Measurements from ENCODE around the gene CDH15.

The CDH15 gene

DNA sequence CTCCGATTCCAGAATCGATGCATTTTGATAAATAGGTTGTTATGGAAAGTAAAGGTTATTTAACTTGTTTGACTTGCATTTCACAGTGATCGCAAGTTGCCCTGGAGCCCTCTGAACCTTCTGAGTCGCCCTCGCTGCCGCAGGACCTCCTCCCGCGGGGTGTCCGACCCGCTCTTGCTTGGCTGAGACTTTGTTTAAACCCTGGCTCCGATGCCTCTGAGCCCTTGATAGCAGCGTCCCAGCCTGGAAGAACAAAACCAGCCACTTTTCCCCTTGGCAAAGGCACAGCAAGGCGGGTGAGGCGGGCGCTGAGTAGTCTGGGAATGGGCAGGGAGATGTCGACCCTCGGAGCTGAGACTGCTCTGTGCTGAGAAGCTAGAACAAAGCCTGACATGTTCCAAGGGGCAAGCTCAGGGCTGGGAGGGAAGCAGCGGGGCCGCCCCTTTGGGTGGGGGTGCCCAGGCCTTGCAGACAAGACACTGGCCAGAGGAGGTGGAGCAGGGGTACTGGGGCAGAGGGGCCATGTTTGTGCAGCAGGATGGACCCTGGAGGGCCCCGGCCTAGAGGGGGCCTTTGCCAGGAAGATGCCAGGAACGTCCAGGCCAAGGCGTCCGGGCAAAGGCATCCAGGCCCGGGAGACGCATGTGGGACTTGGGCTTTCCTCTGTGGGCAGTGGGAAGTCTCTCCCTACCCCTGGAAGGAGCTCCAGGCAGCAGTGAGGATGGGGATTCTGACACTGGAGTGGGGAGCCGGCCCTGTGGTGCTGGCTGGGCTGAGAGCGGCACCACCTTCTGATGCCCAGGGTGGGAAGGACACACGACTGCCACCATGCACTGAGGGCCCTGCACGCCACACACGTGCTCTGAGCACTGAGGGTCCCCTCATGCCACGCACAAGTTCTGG lies 30.3 kb upstream of the CDH15 start:
- DNase-seq (ENCODE audit: low read depth), result no peak

DNA sequence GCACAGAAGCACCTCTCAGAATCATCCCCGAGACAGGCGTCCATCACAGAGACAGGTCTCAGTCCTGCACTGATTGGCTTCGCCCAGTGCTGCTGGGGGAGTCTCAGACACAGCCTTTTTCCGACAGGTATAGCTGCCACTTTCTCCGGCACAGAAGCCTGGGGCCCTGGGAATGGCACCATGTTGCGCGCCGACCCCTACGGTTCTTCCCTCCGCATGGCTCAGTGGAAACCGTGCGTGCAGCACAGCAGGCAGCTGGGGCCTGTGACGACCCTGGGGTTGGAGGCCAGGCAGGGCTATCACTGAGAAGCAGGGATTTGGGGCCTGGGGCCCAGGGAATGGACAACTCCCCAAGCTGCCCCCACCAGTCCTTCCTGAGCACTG lies 29.7 kb upstream of the CDH15 start:
- no peak for DNase-seq (ENCODE audit: low read depth)

DNA sequence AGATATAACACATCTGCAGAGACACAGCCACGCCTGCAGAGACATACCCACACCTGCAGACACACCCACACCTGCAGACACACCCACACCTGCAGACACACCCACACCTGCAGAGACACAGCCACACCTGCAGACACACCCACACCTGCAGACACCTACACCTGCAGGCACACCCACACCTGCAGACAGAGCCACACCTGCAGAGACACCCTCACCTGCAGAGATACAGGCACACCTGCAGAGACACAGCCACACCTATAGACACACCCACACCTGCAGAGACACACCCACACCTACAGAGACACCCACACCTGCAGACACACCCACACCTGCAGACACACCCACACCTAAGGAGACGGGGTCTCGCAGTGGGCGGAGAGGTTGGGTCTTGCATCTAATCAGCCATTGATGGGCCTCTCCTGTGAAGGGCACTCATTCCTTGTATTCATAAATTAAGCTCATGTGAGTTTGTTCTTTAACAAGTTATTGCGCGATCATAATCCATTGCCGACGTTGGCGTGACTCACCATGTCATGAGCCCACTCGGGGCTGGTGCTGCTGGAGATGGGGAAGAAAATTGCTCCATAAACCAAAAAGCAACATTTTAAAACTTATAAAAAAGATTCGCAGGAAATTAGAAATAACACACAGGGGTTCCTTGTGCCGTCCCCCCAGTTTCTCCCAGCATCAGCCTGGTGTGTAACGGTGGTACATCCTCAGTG lies 28.9 kb upstream of the CDH15 start:
- no peak for DNase-seq (ENCODE audit: low read depth)

- no peak for DNase-seq (ENCODE audit: low read depth)
Measured at GRCh38 chr16:89143201-89143741, 28.3 kb upstream of the CDH15 start.

- no peak for DNase-seq (ENCODE audit: low read depth)
Measured at GRCh38 chr16:89143911-89144675, 27.5 kb upstream of the CDH15 start.

DNA sequence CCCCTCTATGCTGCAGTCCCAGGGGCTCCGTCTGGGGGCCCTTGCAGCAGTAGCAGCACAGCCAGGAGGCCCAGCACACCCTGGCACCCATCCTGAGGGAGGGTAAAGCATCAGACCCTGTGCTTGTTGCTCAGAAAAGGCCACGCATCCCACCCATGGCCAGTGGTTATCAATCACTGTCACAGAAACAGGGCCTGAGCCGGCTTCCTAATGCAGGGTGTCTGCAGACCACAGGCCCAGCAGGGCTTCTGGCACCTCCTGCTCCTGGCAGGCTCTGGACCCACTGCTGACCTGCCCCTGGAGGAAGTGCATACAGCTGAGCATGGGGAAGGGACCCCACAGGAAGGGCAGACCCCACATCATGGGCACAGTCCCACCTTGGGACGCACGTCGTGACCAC lies 26.9 kb upstream of the CDH15 start:
- DNase-seq (ENCODE audit: low read depth), result no peak

DNA sequence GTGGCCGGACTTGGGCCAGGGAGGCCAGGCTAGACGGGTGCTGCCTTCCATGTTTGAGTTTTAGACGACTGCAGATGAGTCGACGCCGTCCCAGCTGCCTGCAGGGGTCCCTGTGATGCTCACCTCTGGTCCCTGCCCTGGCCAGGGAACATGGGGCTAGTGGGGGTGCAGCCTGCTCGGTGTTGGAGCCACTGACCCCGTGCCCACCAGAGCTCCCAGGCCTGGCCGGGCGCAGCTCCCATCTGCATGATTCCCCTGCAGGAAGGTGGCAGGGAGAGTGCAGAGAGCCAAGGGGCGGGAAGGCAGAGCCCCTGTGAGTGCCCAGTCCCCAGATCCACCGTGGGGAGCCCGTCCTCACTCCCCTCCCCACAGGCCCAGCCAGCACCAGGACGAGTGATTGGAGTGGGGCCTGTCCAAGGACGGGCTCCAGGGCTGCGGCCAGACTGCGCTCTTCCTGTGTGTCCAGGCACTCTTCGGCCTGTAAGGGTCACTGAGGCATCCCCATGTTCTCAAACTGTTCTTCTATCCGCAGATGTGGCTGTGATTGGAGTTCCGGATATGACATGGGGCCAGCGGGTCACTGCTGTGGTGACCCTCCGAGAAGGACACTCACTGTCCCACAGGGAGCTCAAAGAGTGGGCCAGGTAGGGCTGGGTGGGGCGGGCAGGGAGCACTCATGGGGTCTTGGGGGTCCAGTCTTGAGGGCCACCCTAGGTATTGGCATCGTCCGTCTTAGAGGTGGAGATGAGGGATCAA lies 26.0 kb upstream of the CDH15 start:
- no peak for DNase-seq (ENCODE audit: low read depth)

DNA sequence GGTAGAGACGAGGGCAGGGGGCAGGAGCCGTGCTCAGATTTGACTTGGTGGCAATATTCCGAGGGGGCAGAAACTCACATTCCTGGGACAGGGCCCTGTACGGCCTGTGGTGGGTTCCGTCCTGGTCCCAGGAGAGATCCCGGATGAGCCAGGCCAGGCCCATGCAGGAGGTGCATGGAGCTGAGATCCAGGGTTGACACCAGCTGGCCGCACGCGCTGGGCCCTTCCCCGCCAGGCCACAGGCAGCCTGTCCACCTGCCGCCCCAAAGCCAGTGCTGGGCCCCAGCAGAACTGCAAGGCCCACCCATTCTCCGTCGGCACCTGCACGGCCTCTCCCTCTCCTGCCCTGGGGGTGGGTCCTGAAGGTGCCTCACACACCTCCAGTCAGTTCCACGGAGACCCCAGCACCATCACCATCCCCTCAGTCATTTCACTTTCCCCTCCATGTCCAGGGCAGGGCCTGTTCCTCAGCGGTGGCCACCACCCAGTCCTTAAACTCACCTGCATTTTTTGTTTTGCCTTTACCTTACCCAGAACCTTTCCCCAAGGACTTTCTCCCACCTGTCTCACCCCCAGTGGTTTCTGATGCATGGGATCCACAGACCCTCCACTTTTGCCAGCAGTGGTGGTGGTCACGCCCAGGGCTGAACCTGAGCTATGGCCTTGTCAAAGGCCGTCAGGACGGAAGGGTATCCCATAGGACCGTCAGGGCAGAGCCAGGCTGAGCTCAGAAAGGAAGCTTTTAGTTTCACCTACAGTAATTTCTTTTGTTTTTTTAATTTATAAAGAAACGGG lies 25.1 kb upstream of the CDH15 start:
- no peak for DNase-seq (ENCODE audit: low read depth)

- DNase-seq (ENCODE audit: low read depth), result no peak
Measured at GRCh38 chr16:89147085-89147817, 24.3 kb upstream of the CDH15 start.

DNA sequence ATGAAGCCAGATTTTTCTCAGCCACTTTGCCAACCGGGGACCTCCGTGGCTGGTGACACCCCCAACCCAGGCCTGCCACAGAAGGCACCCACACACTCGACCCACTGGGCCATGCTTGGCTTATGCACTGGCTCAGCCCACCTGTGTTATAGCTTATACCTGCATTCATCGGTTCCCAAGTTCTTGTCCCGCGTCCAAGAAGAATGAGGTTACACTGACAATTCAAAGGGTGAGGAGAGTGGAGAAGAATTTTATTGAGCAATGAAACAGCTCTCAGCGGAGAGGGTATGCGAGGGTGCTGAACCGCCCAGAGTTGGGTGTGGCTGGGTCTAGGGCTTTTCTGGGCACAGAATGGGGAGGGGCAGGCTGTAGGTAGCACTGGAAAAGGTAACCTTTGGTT lies 22.2 kb upstream of the CDH15 start:
- DNase-seq (ENCODE audit: low read depth), result no peak

- no peak for DNase-seq (ENCODE audit: low read depth)
Measured at GRCh38 chr16:89150090-89150835, 21.3 kb upstream of the CDH15 start.

DNA sequence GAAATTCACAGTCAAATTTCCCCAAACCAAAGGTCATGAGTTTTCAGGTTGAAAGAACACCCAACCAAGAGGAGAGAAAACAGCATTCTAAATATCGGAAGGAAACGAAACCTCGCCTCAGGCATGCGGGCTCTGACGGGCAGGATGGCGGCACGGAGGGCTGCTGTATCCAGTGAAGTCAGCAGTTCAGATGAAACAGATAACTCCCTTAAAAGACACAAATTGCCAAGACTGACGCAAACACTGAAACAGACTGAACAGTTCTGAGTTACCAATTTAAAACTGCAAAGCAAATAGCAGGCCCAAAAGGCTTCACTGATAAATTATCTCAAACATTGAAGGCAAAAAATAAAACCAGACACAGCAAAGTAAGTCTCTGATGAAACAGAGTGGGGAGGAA lies 20.6 kb upstream of the CDH15 start:
- DNase-seq (ENCODE audit: low read depth), result no peak

- DNase-seq (ENCODE audit: low read depth), result no peak
Measured at GRCh38 chr16:89152831-89153700, 18.5 kb upstream of the CDH15 start.

GRCh38 chr16:89153848-89154271 lies 17.7 kb upstream of the CDH15 start:
- DNase-seq (ENCODE audit: low read depth), result no peak

GRCh38 chr16:89154390-89155183 lies 17.0 kb upstream of the CDH15 start:
- no peak for DNase-seq (ENCODE audit: low read depth)

- DNase-seq (ENCODE audit: low read depth), result no peak
Measured at GRCh38 chr16:89155184-89155679, 16.3 kb upstream of the CDH15 start.

Data from activated T-cell treated with anti-CD3 and anti-CD28 coated beads for 48 hours (primary cell).